Panc1 (cell line): ENCODE results near the gene CLEC4F. TPM values are rescaled to one million over a fixed set of nuclear protein-coding genes. Genes with fewer than 3 reads are reported as not detected.

Experiments used
- ATAC-seq: fragments of 200-7000 bp; cut with Tn5 transposase; 2 replicates; pipeline ENCODE4 v1.9.1; 2020; ENCODE audit warnings: mild to moderate bottlenecking, moderate library complexity
- BruUV-seq: library from RNA; stranded (reverse); fragments of 400-500 nt; replicated peaks from 2 replicates; lab custom pipeline; 2021; lab: Mats Ljungman, UMichigan
- CTCF ChIA-PET: fragments of 300-600 bp; sonication (Branson Sonifier 250); formaldehyde crosslinking; loops from one replicate; lab custom pipeline; 2022; ENCODE audit warnings: antibody characterized with exemption; lab: Charles Lee
- POLR2A ChIA-PET: fragments of 300-600 bp; sonication (Branson Sonifier 250); formaldehyde crosslinking; loops from one replicate; lab custom pipeline; 2022; ENCODE audit warnings: antibody characterized with exemption; lab: Charles Lee
- DNase-seq: peaks from one replicate; pipeline ENCODE4 v3.0.0-alpha.2; 2010; ENCODE audit warnings: low read depth, low spot score
- H3K27ac ChIP-seq: 2 replicates; pipeline ENCODE4 v1.5.1; 2011; ENCODE audit warnings: mild to moderate bottlenecking, low read length, inconsistent platforms
- H3K27me3 ChIP-seq: fragments of 200-500 bp; sonication (Bioruptor generic); 2 replicates; pipeline ENCODE4 v1.6.0; 2014; ENCODE audit warnings: low read length, inconsistent platforms; ENCODE audit not compliant: control insufficient read depth, insufficient read depth
- H3K36me3 ChIP-seq: fragments of 200-500 bp; sonication (Bioruptor generic); 2 replicates; pipeline ENCODE4 v1.5.1; 2014; ENCODE audit warnings: inconsistent platforms, mild to moderate bottlenecking, low read length, moderate library complexity; ENCODE audit not compliant: control insufficient read depth, insufficient read depth
- H3K4me1 ChIP-seq: 2 replicates; pipeline ENCODE4 v1.5.1; 2011; ENCODE audit warnings: inconsistent platforms, mild to moderate bottlenecking, low read length, moderate library complexity; ENCODE audit not compliant: control insufficient read depth, insufficient read depth
- H3K4me3 ChIP-seq, 2 experiments: 2 replicates each; pipeline ENCODE4 v1.5.1; 2011 to 2012; ENCODE audit warnings: low read depth in 2 of 2, low read length in 2 of 2, mild to moderate bottlenecking in 2 of 2, inconsistent platforms in 1 of 2, moderate library complexity in 1 of 2
- H3K9me3 ChIP-seq: fragments of 200-500 bp; sonication (Bioruptor generic); 2 replicates; pipeline ENCODE4 v1.5.1; 2014; ENCODE audit warnings: low read depth, mild to moderate bottlenecking, inconsistent platforms, low read length, moderate library complexity; ENCODE audit not compliant: control insufficient read depth, insufficient read depth
- CTCF ChIP-seq: fragments of 450-650 bp; IDR thresholded peaks from 2 replicates; pipeline ENCODE4 v1.5.1; 2017; ENCODE audit warnings: mild to moderate bottlenecking
- POLR2AphosphoS5 ChIP-seq: IDR thresholded peaks from 2 replicates; pipeline ENCODE4 v1.6.1; 2012; ENCODE audit warnings: mild to moderate bottlenecking, low read depth, low read length, moderate library complexity
- REST ChIP-seq, 2 experiments: IDR thresholded peaks; 2 replicates each; pipeline ENCODE4 v1.6.1; 2011 to 2012; ENCODE audit warnings: low read depth in 2 of 2, control low read depth in 1 of 2, low read length in 1 of 2, mild to moderate bottlenecking in 1 of 2, moderate library complexity in 1 of 2; ENCODE audit not compliant: insufficient read depth in 1 of 2
- SIN3A ChIP-seq: IDR thresholded peaks from 2 replicates; pipeline ENCODE4 v1.6.1; 2012; ENCODE audit warnings: low read depth, mild to moderate bottlenecking, low read length, moderate library complexity, borderline replicate concordance; ENCODE audit not compliant: insufficient read depth
- TCF7L2 ChIP-seq: IDR thresholded peaks from 2 replicates; pipeline ENCODE4 v1.6.1; 2011; ENCODE audit warnings: mild to moderate bottlenecking, low read depth, low read length, inconsistent platforms
- in situ Hi-C: cut with HindIII; loops from 2 replicates; pipeline ENCODE4 v1.10.0; 2016; ENCODE audit warnings: low sequenced_read_pairs, low pct_unique_long_range_greater_than_20kb
- intact Hi-C: fragments of 100-400 bp; cut with micrococcal nuclease; formaldehyde crosslinking; loops from one replicate; pipeline ENCODE4 v1.10.0; 2022; ENCODE audit not compliant: unreplicated experiment
- total RNA-seq: library from RNA; stranded (reverse); gene quantifications from one replicate; pipeline ENCODE4 v1.2.1, GENCODE V29; 2021; ENCODE audit not compliant: unreplicated experiment

The CLEC4F gene
- total RNA-seq, 1 experiment from 2014 or later, result not detected

- Histone ChIP-seq H3K27me3 (peaks cover 32% of the 10 kb centered on the region), H3K4me3 (no peak overlapping the region), H3K9me3 (no peaks in the 10 kb centered on the region), H3K36me3 (no peaks in the 10 kb centered on the region), H3K27ac (no peak overlapping the region), H3K4me1 (no peaks in the 10 kb centered on the region)
- intact Hi-C loops, result no loop called here
- BruUV-seq, result no TSS peak
- POLR2A ChIA-PET, result no interaction called here
- in situ Hi-C loops, result no loop called here
- CTCF ChIA-PET, result interaction anchor here (0.7 kb wide), 1 partner anchor 1573 kb away, joined by 5 read pairs; no protein-coding TSS in a partner anchor
- TF ChIP-seq REST (IDR thresholded peaks at IDR 0.05; ENCODE audit: insufficient read depth in 1 of 2, low read depth in 2 of 2, low read length in 1 of 2), result no peak
- TF ChIP-seq CTCF, result no peak
- no peak for TF ChIP-seq TCF7L2
- no peak for TF ChIP-seq POLR2AphosphoS5
- TF ChIP-seq SIN3A, result no peak
- no peak for ATAC-seq
- no peak for DNase-seq
These were observed 45.3 kb downstream of the CLEC4F start for GRCh38 chr2:70775141-70775540.

GRCh38 chr2:70772486-70773155 lies 47.8 kb downstream of the CLEC4F start:
- ATAC-seq, result no peak
- POLR2A ChIA-PET, result interaction anchor here (0.6 kb wide), 1 partner anchor 475 kb away, joined by 19 read pairs; no protein-coding TSS in a partner anchor
- Histone ChIP-seq H3K4me1 (no peaks in the 10 kb centered on the region), H3K9me3 (no peaks in the 10 kb centered on the region), H3K27ac (no peak overlapping the region), H3K4me3 (no peak overlapping the region), H3K27me3 (peaks cover 43% of the 10 kb centered on the region), H3K36me3 (no peaks in the 10 kb centered on the region)
- in situ Hi-C loops (no loop called here), intact Hi-C loops (no loop called here)
- no TSS peak for BruUV-seq
- no peak for TF ChIP-seq REST (IDR thresholded peaks at IDR 0.05; ENCODE audit: insufficient read depth in 1 of 2, low read depth in 2 of 2, low read length in 1 of 2)
- no peak for TF ChIP-seq TCF7L2
- no peak for TF ChIP-seq SIN3A
- TF ChIP-seq POLR2AphosphoS5, result no peak
- no peak for TF ChIP-seq CTCF
- CTCF ChIA-PET, result no interaction called here
- DNase-seq, result no peak
